Kidney glomerular epithelial cell (primary cell): ENCODE measurements around the gene TMEM121.

Experiments
- DNase-seq: peaks from one replicate; lab custom pipeline; 2025; lab: John Stamatoyannopoulos, UW

TMEM121 gene

GRCh38 chr14:105487449-105487985 lies 38.9 kb upstream of the TMEM121 start:
- no peak for DNase-seq

GRCh38 chr14:105487986-105488777 lies 38.2 kb upstream of the TMEM121 start:
- DNase-seq = no peak

- DNase-seq = no peak
These were observed 37.4 kb upstream of the TMEM121 start for GRCh38 chr14:105488781-105489541.

GRCh38 chr14:105489542-105490266 lies 36.7 kb upstream of the TMEM121 start:
- DNase-seq = peak; percentile 89

- no peak for DNase-seq
These were observed 36.2 kb upstream of the TMEM121 start for GRCh38 chr14:105490267-105490571.

GRCh38 chr14:105490572-105491365 lies 35.6 kb upstream of the TMEM121 start, which contains the start of gene TEDC1:
TSS of gene TEDC1 (plus strand) at chr14:105491246. CDS start at chr14:105491376, 130 bp downstream.
- peak; percentile 100 for DNase-seq

GRCh38 chr14:105491366-105491973 lies 34.9 kb upstream of the TMEM121 start:
- peak; percentile 44 for DNase-seq

- no peak for DNase-seq
These were observed 34.1 kb upstream of the TMEM121 start for GRCh38 chr14:105492031-105492970.

- DNase-seq = no peak
These were observed 33.2 kb upstream of the TMEM121 start for GRCh38 chr14:105492971-105493871.

GRCh38 chr14:105493921-105494605 lies 32.3 kb upstream of the TMEM121 start:
- no peak for DNase-seq

GRCh38 chr14:105494606-105494929 lies 31.8 kb upstream of the TMEM121 start:
- DNase-seq = no peak

GRCh38 chr14:105495101-105495989 lies 31.0 kb upstream of the TMEM121 start:
- no peak for DNase-seq

GRCh38 chr14:105495990-105496830 lies 30.2 kb upstream of the TMEM121 start:
- DNase-seq = no peak

- no peak for DNase-seq
These were observed 29.4 kb upstream of the TMEM121 start for GRCh38 chr14:105496831-105497591.

GRCh38 chr14:105497671-105498429 lies 28.5 kb upstream of the TMEM121 start:
- DNase-seq = no peak
